GM18505 (cell line): ENCODE results near the gene CTSE.
"Not testable (repeated sequence)": the region's sequence is repeated elsewhere in the genome, so short reads cannot be mapped to it uniquely, and the experiment has no call there.

Source experiments
- ATAC-seq: cut with Tn5 transposase; IDR thresholded peaks from one replicate; pipeline ENCODE4 v1.9.1; 2021; ENCODE audit not compliant: unreplicated experiment
- POLR2A ChIP-seq: IDR thresholded peaks from 4 replicates; pipeline ENCODE4 v1.6.1; 2011; ENCODE audit warnings: borderline replicate concordance; ENCODE audit not compliant: insufficient read depth, insufficient read length; ENCODE audit errors: extremely low read depth

CTSE gene

DNA sequence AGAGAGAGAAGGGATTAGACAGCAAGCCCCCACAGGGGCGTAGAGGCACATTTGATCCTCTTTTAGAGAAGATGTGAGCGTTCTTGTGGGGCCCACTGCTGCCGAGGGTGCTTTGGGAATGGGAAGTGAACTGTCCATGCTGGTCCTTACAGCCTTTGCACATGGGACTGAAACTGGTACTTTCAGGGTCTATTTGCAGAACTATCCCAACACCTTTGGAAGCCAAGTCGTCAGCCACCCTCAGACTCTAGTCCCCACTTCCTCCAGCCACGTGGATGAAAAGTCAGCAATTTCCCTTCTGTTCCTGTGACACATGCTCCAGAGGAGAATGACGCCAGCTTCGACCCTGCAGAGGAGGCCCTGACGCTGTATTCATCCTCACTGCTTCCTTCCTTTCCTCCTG lies 17.9 kb downstream of the CTSE start:
- no peak for TF ChIP-seq POLR2A
- no peak for ATAC-seq

DNA sequence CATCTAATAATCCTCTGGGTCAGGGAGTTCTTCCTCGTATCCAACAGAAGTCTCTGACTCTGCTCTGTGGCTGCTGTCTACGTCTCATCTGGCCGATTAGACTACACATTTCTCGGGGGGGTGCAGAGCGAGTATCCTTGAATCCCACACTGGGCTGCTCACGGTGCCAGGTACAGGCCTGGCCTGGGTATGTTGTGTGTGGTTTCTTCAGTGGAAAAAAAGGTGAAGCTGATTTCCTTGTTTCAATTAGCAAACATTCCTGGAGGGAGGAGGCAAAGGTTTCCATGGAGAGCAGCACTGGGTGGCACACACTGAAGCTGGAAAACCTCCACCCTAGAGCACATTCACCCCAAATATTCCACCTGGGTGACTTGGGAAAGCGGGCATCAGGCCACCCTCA lies 18.5 kb downstream of the CTSE start:
- TF ChIP-seq POLR2A, result no peak
- no peak for ATAC-seq

DNA sequence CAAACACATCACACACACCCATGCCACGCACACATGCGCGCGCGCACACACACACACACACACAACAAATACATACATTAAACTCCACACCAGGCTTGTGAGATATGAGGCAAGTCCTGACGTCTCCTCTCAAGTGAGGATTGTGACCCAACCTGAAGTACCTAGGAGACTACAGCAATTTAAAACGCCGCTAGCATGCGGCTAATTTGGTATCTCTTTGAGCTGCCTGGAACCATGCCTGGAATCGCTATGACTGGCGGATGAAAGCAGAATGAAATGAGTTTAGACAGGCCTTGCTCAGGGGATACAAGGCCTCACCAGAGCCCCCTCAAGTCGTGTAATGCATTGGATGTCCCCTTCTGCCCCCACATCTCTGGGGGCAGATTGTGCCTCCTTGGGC lies 18.9 kb downstream of the CTSE start:
- no peak for TF ChIP-seq POLR2A
- ATAC-seq, result no peak

DNA sequence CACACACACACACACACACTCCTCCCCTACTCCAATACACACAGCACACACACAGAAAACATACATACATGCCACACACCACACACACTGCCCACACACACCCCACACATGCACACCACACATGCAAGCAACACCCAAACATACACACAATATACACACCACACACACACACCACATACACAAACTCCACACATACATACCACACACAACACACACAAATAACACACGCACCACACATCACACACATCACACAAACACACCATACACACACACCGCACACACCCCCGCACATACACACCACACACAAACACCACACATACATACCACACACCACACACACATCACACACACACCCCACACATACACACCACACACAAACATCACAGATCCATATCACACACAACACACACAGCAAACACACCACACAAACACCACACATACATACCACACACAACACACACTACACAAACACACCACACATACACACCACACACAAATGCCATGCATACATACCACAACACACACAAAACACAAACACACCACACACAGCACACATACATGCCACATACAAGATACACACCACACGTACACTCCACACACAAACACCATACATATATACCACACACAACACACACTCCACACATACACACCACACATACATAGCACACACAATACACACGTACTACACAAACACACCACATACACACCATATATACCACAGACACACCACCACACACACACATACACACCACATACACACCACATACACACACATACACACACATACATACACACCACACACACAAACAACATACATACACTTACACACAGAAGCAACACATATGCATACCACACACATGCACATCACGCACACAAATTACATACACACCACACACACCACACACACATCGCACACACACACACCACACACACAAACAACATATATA lies 19.6 kb downstream of the CTSE start:
- TF ChIP-seq POLR2A, result no peak
- no peak for ATAC-seq

DNA sequence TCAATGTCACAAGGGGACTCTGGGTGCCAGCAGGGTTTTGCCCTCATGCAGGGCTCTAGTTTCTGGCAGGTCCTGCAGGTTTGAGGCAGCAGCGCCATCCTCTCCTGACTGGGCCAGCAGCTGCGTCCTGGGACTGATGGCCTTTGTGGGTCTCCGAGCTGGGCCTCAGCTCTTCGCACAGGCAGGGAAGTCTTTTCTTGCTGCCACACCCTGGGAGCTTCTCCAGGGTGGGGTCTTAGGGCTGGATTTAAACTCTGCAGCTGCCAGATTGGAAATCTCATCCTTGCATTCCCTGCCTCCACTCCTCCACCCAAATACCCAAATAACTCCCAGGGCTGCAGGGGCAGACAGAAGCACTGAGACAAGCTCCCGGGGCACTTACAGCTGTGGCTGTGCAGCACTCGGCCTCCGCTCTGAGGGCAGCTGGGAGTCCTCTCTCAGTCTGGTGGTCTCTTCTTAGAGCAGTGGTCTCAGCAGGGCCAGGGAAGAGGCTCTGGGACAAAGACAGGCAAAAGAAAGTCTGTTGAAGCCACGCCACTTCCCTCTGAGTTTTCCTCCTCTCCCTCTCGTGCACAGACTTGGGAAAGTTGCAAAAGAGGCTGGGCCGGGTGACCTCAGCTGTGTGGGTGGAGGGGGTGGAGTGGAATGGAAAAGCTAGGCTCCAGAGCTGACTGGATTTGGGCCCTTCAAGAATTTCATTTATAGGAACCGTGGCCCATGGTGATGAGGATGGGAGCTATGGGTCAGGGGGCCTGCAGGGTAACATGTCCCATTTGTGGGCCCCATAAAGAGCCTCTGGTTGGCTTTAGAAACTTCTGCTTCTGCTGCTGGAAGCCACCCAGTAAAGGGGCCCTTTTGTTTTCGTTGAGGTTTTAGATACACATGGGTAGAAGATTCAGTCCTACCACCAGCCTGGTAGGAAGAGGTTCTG lies 20.6 kb downstream of the CTSE start, which contains the start of gene RAB7B:
Gene RAB7B (minus strand): TSS at position 525 of the 931 bp plus-strand sequence. CDS start 9,260 bp downstream, outside the sequence.
- ATAC-seq, result no peak
- TF ChIP-seq POLR2A, result no peak

DNA sequence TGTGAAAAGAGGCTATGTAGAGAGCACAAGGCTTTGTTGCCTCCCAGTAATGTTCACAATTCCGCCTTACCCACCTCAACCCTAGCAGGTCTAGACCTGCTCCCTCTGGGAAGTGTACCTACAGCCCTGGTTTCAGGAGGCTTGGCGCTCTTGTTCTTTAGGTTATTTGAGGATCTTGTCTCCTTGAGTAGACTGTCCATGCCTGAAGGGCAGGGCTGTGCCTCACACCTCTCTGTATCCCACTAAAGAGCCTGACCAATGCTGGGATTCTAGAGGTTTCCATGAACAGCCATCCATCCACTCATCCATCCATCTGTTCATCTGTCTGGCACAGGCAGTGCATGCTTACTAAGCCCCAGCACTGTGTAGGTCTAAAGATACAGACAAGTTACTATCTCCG lies 21.5 kb downstream of the CTSE start:
- ATAC-seq, result no peak

DNA sequence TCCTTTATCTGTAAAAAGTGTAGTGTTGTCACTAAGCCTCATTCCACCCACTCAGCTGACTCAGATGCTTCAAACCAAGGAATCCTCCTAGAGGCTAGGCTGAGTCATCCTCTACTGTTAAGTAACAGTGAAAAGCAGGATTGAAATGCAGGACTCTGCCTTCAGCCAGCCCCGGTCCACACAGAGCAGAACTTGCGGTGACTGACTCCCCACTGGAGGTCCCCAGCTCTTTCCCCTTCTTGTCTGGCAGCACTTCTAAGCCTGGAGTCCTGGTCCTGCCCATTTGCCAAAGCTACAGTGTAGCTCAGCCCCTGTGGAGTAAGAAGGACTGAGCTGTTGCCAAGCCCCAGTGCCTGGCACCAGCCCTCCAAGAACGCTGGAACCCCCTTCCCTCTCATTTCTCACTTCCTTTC lies 22.2 kb downstream of the CTSE start:
- ATAC-seq, result no peak
- no peak for TF ChIP-seq POLR2A

More for the DNA sequence above, 21.5 kb downstream of the CTSE start:
- TF ChIP-seq POLR2A, result no peak

DNA sequence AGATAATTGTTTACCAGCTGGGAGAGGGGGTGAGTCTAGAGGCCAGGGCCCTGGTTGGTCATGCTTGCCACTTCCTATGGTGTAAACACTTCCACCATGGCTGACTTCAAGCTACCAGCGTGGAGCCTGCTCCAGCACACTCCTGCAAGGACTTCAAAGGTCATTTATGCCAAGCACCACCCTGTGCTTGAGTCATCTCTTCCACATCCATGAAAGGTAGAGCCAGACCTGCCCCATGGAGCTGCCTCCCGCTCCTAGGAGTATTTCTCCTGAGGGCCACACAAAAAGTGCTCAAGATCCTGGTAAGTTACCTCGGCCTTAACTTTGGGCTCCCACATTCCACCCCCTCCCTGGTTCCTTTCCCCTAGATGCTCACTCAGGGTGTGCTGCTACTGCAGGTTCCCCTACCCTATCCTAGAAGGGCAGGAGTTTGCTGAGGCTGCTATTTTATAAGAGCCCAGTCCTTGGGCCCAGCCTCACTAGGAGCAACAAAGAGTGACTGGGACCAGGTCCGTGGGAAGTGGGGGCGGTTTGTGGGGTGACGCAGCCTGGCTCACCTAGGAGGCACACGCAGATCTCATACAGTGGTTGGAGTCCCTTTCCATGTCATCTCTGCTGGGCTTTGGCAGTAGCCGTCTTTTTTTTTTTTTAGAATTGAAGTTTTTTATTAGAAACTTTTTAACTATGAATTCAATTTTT lies 22.9 kb downstream of the CTSE start:
- no peak for TF ChIP-seq POLR2A
- ATAC-seq, result no peak

DNA sequence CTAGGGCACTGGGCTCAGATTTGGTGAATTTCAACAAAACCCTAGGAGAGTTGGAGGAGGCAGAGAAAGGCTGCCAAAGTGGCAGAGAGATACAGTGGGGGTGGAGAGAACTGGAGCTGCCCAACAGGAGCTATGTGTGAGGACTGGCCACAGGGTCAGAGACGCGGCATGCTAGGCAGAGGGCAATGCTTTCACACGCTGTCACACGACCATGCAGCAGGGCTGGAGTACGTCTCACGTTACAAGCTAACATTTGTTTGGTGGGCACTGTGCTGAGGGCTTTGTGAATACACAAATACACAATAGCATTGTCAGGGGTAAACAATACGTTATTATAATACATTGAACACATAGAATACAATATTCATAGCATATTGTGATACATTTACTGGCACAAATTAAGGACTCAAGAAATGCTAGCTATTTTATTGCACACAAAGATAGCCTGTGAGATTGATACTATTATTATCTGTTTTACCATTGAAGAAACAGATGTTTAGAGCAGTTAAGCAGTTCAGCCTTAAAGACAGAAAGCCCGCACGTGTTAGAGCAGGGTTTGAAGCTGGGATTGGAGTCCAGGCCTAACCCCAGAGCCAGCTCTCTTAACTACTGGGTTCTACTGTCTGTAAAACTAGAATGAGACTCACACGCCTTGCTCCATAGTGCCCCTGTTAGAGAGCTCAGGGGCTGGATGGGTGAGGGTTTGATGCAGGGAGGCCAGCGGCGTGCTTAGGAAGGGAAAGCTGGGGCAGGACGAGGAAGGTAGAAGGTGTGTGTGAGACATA lies 25.0 kb downstream of the CTSE start:
- no peak for ATAC-seq
- TF ChIP-seq POLR2A, result no peak

DNA sequence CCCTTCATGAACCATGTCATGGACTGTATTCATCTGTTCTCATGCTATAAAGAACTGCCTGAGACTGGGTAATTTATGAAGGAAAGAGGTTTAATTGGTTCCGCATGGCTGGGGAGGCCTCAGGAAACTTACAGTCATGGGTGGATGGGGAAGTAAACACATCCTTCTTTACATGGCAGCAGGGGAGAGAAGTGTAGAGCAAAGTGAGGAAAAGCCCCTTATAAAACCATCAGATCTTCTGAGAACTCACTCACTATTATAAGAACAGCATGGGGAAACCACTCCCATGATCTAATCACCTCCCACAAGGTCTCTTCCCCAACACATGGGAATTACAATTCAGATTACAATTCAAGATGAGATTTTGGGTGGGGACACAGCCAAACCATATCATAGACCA lies 27.1 kb downstream of the CTSE start:
- ATAC-seq, result not testable (repeated sequence)

DNA sequence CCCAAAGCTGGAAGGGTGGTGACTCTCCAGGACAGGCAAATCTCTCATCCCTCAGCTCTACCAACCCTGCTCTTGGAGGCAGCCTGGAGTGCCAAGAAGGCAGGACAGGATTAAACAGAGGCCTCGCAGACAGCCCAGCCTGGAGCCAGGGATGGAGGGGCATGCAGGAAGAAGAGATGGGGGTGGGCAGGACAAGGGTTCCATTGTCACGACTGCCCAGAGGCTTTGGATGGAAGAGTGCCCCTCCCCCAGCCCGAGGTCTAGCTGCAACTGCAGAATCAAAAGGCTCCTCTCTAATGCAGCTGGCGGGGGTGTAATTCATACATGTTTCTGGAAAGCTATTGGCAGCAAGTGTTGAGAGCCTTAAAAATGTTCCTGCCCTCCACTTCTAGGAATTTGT lies 29.3 kb downstream of the CTSE start:
- TF ChIP-seq POLR2A, result no peak
- ATAC-seq, result no peak

DNA sequence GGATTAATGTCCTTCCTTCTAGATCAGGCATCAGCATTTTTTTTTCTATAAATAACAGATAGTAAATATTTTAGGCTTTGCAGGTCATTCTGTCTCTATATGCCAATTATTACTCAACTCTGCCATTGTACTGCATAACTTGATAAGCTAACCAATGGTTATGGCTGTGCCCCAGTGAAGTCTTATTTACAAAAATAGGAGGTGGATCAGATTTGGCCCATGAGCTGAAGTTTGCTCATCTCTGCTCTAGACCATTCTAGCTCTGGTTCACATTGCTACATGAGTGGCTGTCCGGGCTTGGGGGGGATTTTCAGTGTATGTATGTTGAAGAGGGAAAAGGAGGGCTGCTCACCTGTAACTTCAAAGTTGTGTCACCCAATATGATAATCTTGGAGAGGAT lies 30.6 kb downstream of the CTSE start:
- ATAC-seq, result no peak
- no peak for TF ChIP-seq POLR2A
